ENCODE data around the gene LRRC61. TPM values are rescaled to one million over a fixed set of nuclear protein-coding genes. Genes with fewer than 3 reads are reported as not detected.
A peak's percentile ranks its signal among the peaks of the same experiment; 100 is the strongest.
"Not testable (repeated sequence)": the region's sequence is repeated elsewhere in the genome, so short reads cannot be mapped to it uniquely, and the experiment has no call there.

The LRRC61 gene
- total and polyA plus RNA-seq, 2 experiments from 2014 or later = 34.7 to 75.2 TPM

DNA sequence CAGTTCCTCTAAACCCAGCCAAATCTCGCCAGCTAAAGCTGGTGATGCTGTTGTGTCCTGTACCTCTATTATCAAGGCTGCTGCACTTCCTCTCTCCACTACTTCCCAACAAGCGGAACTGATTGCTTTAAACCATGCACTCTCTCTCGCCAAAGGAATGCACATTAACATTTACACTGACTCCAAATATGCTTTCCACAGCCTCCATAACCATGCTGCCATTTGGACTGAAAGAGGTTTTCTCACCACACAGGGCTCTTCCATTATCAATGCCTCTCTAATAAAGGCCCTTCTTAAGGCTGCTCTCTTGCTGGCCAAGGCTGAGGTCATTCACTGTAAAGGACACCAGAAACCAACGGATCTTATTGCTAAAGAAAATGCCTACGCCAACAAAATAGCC lies 11.4 kb upstream of the LRRC61 start (continued):
- TF ChIP-seq, protein P1, sequence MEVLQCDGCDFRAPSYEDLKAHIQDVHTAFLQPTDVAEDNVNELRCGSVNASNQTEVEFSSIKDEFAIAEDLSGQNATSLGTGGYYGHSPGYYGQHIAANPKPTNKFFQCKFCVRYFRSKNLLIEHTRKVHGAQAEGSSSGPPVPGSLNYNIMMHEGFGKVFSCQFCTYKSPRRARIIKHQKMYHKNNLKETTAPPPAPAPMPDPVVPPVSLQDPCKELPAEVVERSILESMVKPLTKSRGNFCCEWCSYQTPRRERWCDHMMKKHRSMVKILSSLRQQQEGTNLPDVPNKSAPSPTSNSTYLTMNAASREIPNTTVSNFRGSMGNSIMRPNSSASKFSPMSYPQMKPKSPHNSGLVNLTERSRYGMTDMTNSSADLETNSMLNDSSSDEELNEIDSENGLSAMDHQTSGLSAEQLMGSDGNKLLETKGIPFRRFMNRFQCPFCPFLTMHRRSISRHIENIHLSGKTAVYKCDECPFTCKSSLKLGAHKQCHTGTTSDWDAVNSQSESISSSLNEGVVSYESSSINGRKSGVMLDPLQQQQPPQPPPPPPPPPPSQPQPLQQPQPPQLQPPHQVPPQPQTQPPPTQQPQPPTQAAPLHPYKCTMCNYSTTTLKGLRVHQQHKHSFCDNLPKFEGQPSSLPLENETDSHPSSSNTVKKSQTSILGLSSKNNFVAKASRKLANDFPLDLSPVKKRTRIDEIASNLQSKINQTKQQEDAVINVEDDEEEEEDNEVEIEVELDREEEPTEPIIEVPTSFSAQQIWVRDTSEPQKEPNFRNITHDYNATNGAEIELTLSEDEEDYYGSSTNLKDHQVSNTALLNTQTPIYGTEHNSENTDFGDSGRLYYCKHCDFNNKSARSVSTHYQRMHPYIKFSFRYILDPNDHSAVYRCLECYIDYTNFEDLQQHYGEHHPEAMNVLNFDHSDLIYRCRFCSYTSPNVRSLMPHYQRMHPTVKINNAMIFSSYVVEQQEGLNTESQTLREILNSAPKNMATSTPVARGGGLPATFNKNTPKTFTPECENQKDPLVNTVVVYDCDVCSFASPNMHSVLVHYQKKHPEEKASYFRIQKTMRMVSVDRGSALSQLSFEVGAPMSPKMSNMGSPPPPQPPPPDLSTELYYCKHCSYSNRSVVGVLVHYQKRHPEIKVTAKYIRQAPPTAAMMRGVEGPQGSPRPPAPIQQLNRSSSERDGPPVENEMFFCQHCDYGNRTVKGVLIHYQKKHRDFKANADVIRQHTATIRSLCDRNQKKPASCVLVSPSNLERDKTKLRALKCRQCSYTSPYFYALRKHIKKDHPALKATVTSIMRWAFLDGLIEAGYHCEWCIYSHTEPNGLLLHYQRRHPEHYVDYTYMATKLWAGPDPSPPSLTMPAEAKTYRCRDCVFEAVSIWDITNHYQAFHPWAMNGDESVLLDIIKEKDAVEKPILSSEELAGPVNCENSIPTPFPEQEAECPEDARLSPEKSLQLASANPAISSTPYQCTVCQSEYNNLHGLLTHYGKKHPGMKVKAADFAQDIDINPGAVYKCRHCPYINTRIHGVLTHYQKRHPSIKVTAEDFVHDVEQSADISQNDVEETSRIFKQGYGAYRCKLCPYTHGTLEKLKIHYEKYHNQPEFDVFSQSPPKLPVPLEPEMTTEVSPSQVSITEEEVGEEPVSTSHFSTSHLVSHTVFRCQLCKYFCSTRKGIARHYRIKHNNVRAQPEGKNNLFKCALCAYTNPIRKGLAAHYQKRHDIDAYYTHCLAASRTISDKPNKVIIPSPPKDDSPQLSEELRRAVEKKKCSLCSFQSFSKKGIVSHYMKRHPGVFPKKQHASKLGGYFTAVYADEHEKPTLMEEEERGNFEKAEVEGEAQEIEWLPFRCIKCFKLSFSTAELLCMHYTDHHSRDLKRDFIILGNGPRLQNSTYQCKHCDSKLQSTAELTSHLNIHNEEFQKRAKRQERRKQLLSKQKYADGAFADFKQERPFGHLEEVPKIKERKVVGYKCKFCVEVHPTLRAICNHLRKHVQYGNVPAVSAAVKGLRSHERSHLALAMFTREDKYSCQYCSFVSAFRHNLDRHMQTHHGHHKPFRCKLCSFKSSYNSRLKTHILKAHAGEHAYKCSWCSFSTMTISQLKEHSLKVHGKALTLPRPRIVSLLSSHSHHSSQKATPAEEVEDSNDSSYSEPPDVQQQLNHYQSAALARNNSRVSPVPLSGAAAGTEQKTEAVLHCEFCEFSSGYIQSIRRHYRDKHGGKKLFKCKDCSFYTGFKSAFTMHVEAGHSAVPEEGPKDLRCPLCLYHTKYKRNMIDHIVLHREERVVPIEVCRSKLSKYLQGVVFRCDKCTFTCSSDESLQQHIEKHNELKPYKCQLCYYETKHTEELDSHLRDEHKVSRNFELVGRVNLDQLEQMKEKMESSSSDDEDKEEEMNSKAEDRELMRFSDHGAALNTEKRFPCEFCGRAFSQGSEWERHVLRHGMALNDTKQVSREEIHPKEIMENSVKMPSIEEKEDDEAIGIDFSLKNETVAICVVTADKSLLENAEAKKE (CRISPR knock-in tag; IDR thresholded peaks at IDR 0.05) = no peak

DNA sequence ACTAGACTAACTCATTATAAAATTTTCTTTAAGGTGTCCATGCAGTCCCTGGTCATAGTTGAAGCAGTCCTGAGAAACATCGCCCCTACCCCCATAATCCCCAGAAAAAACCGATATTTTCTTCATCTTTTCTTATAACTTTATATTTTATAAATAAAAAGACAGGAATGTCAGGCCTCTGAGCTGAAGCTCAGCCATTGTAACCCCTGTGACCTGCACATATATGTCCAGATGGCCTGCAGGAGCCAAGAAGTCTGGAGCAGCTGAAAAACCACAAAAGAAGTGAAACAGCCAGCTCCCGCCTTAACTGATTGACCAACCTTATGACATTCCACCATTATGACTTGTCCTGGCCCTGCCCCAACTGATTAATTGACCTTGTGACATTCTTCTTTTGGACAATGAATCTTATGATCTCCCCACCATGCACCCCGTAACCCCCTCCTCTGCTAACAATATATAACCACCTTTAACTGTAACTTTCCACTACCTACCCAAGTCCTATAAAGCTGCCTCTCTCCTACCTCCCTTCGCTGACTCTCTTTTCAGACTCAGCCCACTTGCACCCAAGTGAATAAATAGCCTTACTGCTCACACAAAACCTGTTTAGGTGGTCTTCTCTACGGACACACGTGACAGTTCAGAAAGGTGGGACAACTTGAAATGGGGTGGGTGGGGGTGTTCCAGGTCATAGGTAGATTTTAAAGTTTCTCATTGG lies 10.3 kb upstream of the LRRC61 start:
- H4K20me1 ChIP-seq (replicated peaks; ENCODE audit: insufficient read depth); DNase-seq (ENCODE audit: low spot score); ATAC-seq; H3K9me2 ChIP-seq (ENCODE audit: insufficient read depth); H2AFZ ChIP-seq; H3K4me3 ChIP-seq; H3K36me3 Mint-ChIP-seq (ENCODE audit: low read depth); H3K79me2 ChIP-seq (replicated peaks; ENCODE audit: insufficient read depth); H3K27me3 ChIP-seq (ENCODE audit: insufficient read depth); H3K36me3 ChIP-seq (ENCODE audit: insufficient read depth); H3K27ac ChIP-seq (ENCODE audit: low read depth); H3K27ac Mint-ChIP-seq; H3F3A ChIP-seq (replicated peaks; ENCODE audit: low read depth); H3K4me3 Mint-ChIP-seq: not testable (repeated sequence)
- Mint-ChIP-seq H3K4me1 (peaks cover 27% of the 10 kb centered on the region), H3K27me3 (ENCODE audit: insufficient read depth, low read depth, poor library complexity) (peaks cover 23% of the 10 kb centered on the region), H3K9me3 (peaks cover 11% of the 10 kb centered on the region)
- Histone ChIP-seq H3K4me2 (peak overlapping the region; percentile 67; the same call in 1 of the 2 replicates), H3K4me1 (ENCODE audit: insufficient read depth) (peaks cover 47% of the 10 kb centered on the region)

DNA sequence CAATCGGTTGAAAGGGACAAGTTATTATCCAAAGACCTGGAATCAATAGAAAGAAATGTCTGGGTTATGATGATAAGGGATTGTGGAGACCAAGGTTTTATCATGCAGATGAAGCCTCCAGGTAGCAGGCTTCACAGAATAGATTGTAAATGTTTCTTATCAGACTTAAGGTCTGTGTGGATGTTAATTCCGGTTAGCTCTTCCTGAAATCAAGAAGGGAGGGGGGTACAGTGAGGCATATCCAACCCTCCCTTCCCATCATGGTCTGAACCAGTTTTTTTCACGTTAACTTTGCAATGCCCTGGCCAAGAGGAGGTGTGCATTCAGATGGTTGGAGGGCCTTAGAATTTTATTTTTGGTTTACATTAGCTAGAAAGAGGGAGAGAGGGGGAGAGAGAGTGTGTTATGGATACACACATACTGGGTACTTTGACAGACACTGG lies 9.8 kb upstream of the LRRC61 start:
- no peak overlapping the region for H3K4me3 ChIP-seq
- no peaks in the 10 kb centered on the region for H3K9me2 ChIP-seq (ENCODE audit: insufficient read depth)
- H4K20me1 ChIP-seq (replicated peaks; ENCODE audit: insufficient read depth) = no peaks in the 10 kb centered on the region
- H3K27ac ChIP-seq (ENCODE audit: low read depth) = no peak overlapping the region
- Mint-ChIP-seq H3K36me3 (ENCODE audit: low read depth) (peaks cover 3% of the 10 kb centered on the region; the same call in 2 of the 3 replicates), H3K27me3 (ENCODE audit: insufficient read depth, low read depth, poor library complexity) (peaks cover 18% of the 10 kb centered on the region), H3K9me3 (peaks cover 5% of the 10 kb centered on the region), H3K4me3 (no peak overlapping the region), H3K27ac (no peak overlapping the region), H3K4me1 (peaks cover 32% of the 10 kb centered on the region)
- peaks cover 48% of the 10 kb centered on the region for H3K4me1 ChIP-seq (ENCODE audit: insufficient read depth)
- H3K36me3 ChIP-seq (ENCODE audit: insufficient read depth) = no peaks in the 10 kb centered on the region
- no peaks in the 10 kb centered on the region for H3K79me2 ChIP-seq (replicated peaks; ENCODE audit: insufficient read depth)
- peak overlapping the region; percentile 63; the same call in 1 of the 2 replicates for H2AFZ ChIP-seq
- no peak for DNase-seq (ENCODE audit: low spot score)
- H3K27me3 ChIP-seq (ENCODE audit: insufficient read depth) = 0 out of 2 replicates have a peak, but pooled peaks cover 2% of the 10 kb centered on the region
- ATAC-seq = no peak
- no peaks in the 10 kb centered on the region; the same call in 1 of the 2 replicates for H3F3A ChIP-seq (replicated peaks; ENCODE audit: low read depth)
- peak overlapping the region; percentile 67 for H3K4me2 ChIP-seq
- TF ChIP-seq ZNF331 (CRISPR knock-in tag; IDR thresholded peaks at IDR 0.05; ENCODE audit: low read depth) = no peak
- TF ChIP-seq, protein P2, sequence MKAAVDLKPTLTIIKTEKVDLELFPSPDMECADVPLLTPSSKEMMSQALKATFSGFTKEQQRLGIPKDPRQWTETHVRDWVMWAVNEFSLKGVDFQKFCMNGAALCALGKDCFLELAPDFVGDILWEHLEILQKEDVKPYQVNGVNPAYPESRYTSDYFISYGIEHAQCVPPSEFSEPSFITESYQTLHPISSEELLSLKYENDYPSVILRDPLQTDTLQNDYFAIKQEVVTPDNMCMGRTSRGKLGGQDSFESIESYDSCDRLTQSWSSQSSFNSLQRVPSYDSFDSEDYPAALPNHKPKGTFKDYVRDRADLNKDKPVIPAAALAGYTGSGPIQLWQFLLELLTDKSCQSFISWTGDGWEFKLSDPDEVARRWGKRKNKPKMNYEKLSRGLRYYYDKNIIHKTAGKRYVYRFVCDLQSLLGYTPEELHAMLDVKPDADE (IDR thresholded peaks at IDR 0.05) = no peak
- no peak for TF ChIP-seq EZH2phosphoT487 (IDR thresholded peaks at IDR 0.05; ENCODE audit: unreplicated experiment)
- TF ChIP-seq EZH2 (IDR thresholded peaks at IDR 0.05; ENCODE audit: low read depth, unreplicated experiment) = no peak
- no peak for TF ChIP-seq STAT1 (IDR thresholded peaks at IDR 0.05; ENCODE audit: unreplicated experiment)
